Omental fat pad (tissue), 4 donors: ENCODE measurements around the gene DLEU7. TPM values are rescaled to one million over a fixed set of nuclear protein-coding genes. Genes with fewer than 3 reads are reported as not detected.

ENCODE experiments used
- ATAC-seq: fragments of 150-250 bp; one replicate; pipeline ENCODE4 v1.9.1; 2016; ENCODE audit warnings: mild to moderate bottlenecking, moderate library complexity; ENCODE audit not compliant: low FRiP score
- DNase-seq: peaks from one replicate; pipeline ENCODE4 v3.0.0-alpha.2; 2019; ENCODE audit warnings: low spot score
- total RNA-seq, 4 donors: library from RNA; depleted of rRNA; stranded (reverse); fragments of >200 nt; gene quantifications; one replicate each; pipeline ENCODE4 v1.1.0, GENCODE V29; 2016
- TF ChIP-seq, protein P1 (sequence below), 3 donors: fragments of 450-650 bp; IDR thresholded peaks; one replicate each; pipeline ENCODE4 v1.5.1; 2016 to 2017; ENCODE audit warnings: antibody characterized with exemption in 3 of 3, mild to moderate bottlenecking in 3 of 3, moderate library complexity in 2 of 3

Gene DLEU7
- total RNA-seq, 4 donors from 2014 or later: not detected

DNA sequence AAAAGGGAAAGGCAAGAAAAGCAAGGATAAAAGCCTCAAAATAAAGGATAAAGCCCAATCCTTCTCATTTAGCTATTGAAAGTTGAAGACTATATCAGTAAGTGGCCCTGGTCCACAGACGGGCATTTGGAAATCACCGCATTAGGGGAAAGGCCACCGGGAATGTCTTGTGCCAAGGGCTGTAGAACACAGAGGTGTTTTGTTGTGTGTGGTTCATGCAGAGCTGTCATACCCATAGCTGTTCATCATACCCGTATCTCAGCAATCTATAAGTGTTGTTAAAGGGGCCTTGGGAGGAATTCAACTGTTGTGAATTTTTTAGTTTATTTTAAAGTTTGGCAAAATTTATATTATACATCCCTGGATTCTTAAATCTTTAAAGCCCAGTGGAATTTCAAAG lies 33.0 kb downstream of the DLEU7 start:
- TF ChIP-seq, protein P1, sequence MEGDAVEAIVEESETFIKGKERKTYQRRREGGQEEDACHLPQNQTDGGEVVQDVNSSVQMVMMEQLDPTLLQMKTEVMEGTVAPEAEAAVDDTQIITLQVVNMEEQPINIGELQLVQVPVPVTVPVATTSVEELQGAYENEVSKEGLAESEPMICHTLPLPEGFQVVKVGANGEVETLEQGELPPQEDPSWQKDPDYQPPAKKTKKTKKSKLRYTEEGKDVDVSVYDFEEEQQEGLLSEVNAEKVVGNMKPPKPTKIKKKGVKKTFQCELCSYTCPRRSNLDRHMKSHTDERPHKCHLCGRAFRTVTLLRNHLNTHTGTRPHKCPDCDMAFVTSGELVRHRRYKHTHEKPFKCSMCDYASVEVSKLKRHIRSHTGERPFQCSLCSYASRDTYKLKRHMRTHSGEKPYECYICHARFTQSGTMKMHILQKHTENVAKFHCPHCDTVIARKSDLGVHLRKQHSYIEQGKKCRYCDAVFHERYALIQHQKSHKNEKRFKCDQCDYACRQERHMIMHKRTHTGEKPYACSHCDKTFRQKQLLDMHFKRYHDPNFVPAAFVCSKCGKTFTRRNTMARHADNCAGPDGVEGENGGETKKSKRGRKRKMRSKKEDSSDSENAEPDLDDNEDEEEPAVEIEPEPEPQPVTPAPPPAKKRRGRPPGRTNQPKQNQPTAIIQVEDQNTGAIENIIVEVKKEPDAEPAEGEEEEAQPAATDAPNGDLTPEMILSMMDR (IDR thresholded peaks at IDR 0.05): no peak
- DNase-seq: no peak
- no peak for ATAC-seq

DNA sequence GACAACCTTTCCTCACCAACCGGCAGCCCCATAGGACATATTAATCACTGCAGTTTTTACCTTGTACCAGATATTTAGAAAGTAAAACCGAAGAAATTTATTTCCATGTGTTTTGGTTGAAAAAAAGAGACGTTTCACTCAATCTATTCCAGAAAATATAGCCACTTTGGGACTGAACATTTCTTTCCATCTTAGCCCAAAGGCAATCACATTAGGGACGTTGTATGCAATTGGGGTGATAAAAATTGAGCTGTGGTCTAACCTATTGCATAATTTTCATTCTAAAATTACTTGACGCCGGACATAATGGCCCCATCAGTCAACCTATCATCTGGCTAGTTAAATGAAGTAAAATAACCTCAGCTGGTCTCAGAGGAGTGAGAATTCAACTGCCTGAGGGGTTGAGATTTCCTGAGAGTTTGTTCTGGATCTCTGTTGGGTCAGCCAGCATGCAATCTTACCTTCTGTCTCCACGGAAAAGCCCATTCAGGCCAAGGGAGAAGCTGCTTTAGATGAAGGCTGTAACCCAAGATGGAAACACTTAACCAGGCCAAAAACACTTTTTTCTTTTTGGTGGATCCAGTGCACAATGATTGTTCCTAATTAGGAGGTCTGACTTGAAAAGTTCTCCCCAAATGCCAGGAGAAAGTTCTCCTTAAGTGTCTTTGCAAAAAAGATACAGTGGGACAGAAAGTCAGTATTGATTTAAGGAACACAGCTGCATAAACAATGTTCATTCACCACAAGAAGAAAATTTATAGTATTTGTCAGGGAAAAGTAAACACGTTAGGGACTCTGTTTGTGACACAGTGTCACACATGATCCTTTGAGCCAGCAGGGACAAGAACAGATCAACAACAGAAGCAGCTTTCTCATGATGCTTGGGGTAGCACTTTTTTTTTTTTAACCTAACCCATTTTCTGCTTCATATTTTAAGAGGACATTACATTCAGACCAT lies 34.1 kb downstream of the DLEU7 start:
- TF ChIP-seq, protein P1 (IDR thresholded peaks at IDR 0.05): no peak
- no peak for DNase-seq
- ATAC-seq: no peak

DNA sequence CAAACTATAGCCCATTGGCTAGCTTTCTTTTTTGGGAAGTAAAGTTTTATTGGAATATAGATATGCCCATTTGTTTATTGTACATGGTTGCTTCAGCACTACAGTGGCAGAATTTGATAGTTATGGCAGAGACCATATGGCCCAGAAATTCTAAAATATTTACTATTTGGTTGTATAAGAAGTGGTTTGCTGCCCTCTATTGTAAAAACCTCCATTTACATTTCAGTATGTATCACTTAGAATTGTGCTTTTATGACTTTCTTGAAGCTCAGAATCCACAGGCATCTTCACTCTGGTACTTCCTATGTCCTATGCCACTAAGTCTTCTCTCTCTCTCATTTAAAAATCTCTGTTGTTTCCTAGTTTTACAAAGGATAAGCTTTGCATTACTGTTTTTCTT lies 37.7 kb downstream of the DLEU7 start:
- TF ChIP-seq, protein P1 (IDR thresholded peaks at IDR 0.05): no peak
- no peak for ATAC-seq
- DNase-seq: no peak

DNA sequence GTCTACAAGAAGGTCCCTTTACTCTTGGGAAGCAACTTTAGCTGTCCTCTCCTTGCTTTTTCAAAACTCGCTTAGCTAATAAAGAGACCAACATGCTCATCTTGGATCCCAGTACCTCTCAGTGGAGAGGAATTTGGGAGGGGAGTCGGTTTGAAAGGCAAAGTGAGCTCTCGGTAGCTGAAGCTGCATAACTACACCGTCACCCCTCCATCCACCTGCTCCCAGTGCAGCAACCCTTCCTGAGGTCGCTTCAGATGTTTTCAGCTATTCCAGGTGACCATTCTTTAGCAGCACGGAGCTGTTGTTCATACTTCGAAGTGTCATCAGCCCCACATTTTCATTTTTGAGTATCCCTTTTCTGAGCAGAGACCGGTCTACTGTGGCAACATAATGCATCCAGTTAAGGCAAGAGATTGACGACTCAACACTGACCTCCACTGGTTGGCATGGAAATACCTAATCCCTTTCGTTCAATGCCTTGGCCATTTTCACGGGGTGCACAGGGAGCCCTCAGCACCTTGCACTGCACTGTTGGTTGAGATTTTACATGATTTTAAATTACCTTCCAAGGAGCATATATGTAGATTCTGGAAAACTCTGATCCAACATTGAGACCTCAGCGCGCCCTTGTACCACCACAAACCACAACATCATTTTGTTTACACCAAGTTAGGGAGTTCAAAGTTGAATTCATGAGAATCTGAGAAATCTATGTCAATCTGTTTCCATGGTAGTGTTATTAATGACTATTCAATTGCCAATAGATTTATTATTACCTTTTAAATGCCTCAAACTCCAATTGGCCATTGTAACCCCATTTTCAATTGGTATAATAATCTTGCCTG lies 42.2 kb downstream of the DLEU7 start:
- ATAC-seq: peak; percentile 76
- TF ChIP-seq, protein P1 (IDR thresholded peaks at IDR 0.05): peak in 1 of 3 donors; percentile 53
- DNase-seq: no peak

DNA sequence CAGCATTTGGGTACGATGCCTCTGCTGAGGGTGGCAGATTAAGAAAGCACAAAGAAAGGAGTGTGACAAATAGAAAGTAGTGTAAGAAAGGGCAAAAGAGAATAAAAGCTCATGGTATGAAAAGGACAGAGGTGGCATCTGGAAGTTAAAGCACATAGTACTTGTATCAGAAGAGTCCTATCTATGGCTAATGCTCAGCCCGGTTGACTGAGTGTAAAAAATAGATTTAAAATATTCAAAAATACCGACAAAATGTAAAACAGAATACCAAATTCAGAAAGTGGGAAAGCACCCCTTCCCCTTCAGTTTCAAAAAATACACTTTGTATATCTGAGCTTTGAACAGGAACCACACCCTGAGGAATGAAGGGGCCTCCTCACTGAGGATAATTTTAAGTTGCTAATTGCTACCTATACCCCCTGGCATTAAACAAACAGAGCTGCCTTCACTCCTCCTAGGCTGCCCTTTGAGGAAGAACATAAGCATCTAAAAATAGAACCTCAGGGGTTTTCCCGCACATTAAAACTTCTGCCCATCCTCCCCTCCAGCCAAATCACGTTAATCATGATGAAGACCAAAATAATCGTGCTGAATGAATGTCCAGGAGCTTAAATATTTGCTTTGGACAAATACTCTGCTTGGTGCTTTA lies 43.3 kb downstream of the DLEU7 start:
- ATAC-seq (no peak), DNase-seq (no peak)
- TF ChIP-seq, protein P1 (IDR thresholded peaks at IDR 0.05): no peak

DNA sequence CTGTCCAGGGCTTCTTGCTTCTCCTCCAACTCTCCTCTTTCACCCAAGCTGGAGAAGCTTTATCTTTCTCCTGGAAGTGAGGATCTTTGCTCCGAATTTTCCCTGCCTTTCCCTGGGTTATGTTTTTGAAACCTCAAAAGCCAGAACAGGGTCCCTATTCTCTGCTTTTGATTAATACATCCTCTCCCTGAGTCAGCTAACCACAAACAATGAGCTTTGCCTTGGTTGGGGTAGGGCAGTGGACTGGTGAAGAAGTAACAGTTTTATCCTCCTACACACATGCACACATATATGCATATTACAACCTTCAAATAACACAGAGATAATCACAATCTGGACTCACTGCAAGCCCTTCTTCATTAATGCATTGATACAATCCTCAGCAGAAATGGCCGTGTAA lies 44.6 kb downstream of the DLEU7 start:
- ATAC-seq (no peak), DNase-seq (no peak)
- TF ChIP-seq, protein P1 (IDR thresholded peaks at IDR 0.05): no peak
